ENCODE data around the gene ATF6. TPM values are rescaled to one million over a fixed set of nuclear protein-coding genes. Genes with fewer than 3 reads are reported as not detected.

Gene ATF6
- total and polyA plus RNA-seq, 2 donors (not counting 3 experiments of a cell fraction or from before 2014, with no cell fraction given): 24.9 to 40.3 TPM

DNA sequence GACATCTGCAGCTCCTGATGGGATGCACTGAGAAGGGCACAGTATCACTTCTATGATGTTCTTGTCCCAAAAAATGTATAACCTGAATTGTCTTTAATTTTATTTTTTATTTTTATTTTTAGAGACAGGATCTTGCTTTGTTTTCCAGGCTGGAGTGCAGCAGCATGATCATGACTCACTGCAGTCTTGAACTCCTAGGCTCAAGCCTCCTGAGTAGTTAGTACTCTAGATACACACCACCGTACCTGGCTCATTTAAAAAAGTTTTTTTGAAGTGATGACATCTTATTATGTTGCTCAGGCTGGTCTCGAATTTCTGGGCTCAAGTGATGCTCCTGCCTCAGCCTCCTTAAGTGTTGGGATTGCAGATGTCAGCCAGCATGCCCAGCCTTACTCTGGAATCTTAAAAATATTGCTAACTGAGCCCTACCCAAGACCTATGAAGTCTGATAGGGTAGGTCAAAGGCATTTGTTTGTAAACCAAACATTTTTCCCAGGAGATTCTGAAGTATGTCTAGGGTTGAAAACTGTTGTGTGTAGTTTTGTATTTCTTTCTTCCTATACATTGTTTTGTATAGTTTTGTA, 68.9 kb downstream of the ATF6 start:
- Histone ChIP-seq H3K4me1 (ENCODE audit: control insufficient read depth, extremely low read depth, insufficient read depth, low read length) (no peaks in the 10 kb centered on the region), H2AFZ (ENCODE audit: low read depth, low read length) (no peak overlapping the region), H3K9me1 (replicated peaks; ENCODE audit: control insufficient read depth, extremely low read depth, insufficient read depth, low read length) (no peaks in the 10 kb centered on the region), H3K27me3 (ENCODE audit: control insufficient read depth in 2 of 2, insufficient read depth in 2 of 2, low read length in 2 of 2) (no peaks in the 10 kb centered on the region), H3K9me3 (replicated peaks; ENCODE audit: control insufficient read depth, insufficient read depth, low read length) (no peaks in the 10 kb centered on the region), H3K4me2 (ENCODE audit: insufficient read depth, low read length) (no peak overlapping the region), H3K9ac (replicated peaks; ENCODE audit: extremely low read depth, insufficient read depth, low read length) (no peak overlapping the region), H4K20me1 (replicated peaks; ENCODE audit: control insufficient read depth, extremely low read depth, insufficient read depth, low read length) (no peaks in the 10 kb centered on the region), H3K79me2 (ENCODE audit: control insufficient read depth, insufficient read depth, low read length) (no peaks in the 10 kb centered on the region), H3K36me3 (ENCODE audit: control insufficient read depth in 2 of 2, extremely low read depth in 1 of 2, insufficient read depth in 2 of 2, low read length in 2 of 2) (peaks cover 0 to 2% of the 10 kb centered on the region in 2 experiments), H3K27ac (ENCODE audit: insufficient read depth, low read depth, low read length) (no peak overlapping the region), H3K4me3 (replicated peaks in 1 of 3; ENCODE audit: insufficient read depth in 1 of 3, low read depth in 1 of 3, low read length in 3 of 3) (no peak overlapping the region)
- ChIA-PET CTCF (no interaction called here), POLR2A (no interaction called here)
- FAIRE-seq (no peak), DNase-seq (ENCODE audit: low read depth, low spot score) (no peak)
- no TSS peak for BruUV-seq (replicated peaks)
- no peak for TF ChIP-seq MYC (IDR thresholded peaks at IDR 0.05; ENCODE audit: low read depth, low read length)
- no peak for TF ChIP-seq FOS (IDR thresholded peaks at IDR 0.05; ENCODE audit: borderline replicate concordance, insufficient read depth, low read length)
- TF ChIP-seq, protein P1, sequence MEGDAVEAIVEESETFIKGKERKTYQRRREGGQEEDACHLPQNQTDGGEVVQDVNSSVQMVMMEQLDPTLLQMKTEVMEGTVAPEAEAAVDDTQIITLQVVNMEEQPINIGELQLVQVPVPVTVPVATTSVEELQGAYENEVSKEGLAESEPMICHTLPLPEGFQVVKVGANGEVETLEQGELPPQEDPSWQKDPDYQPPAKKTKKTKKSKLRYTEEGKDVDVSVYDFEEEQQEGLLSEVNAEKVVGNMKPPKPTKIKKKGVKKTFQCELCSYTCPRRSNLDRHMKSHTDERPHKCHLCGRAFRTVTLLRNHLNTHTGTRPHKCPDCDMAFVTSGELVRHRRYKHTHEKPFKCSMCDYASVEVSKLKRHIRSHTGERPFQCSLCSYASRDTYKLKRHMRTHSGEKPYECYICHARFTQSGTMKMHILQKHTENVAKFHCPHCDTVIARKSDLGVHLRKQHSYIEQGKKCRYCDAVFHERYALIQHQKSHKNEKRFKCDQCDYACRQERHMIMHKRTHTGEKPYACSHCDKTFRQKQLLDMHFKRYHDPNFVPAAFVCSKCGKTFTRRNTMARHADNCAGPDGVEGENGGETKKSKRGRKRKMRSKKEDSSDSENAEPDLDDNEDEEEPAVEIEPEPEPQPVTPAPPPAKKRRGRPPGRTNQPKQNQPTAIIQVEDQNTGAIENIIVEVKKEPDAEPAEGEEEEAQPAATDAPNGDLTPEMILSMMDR (IDR thresholded peaks at IDR 0.05; ENCODE audit: extremely low read depth in 1 of 2, insufficient read depth in 1 of 2, low read depth in 1 of 2, low read length in 2 of 2): no peak
- no peak for TF ChIP-seq EZH2 (IDR thresholded peaks at IDR 0.05; ENCODE audit: borderline replicate concordance, low read depth, low read length, severe bottlenecking)
- TF ChIP-seq GATA2 (IDR thresholded peaks at IDR 0.05; ENCODE audit: insufficient read depth, insufficient read length, low read depth, low read length): no peak
- TF ChIP-seq POLR2A (IDR thresholded peaks at IDR 0.05; ENCODE audit: low read depth, low read length): no peak
- TF ChIP-seq, protein P2, sequence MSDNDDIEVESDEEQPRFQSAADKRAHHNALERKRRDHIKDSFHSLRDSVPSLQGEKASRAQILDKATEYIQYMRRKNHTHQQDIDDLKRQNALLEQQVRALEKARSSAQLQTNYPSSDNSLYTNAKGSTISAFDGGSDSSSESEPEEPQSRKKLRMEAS (IDR thresholded peaks at IDR 0.05; ENCODE audit: insufficient read depth, insufficient read length): no peak
- TF ChIP-seq POLR2AphosphoS5 (IDR thresholded peaks at IDR 0.05; ENCODE audit: insufficient read depth, low read depth, low read length): no peak
- TF ChIP-seq JUN (IDR thresholded peaks at IDR 0.05; ENCODE audit: borderline replicate concordance, insufficient read depth, insufficient read length, low read depth): no peak
- dilution Hi-C loops (cut with MboI; ENCODE audit: extremely low pct_ligation_motif_present, low sequenced_read_pairs): no loop called here
- intact Hi-C loops (cut with micrococcal nuclease): no loop called here

Measured in endothelial cell of umbilical vein (primary cell).